PC-9 (cell line): ENCODE results near the gene SYT4. TPM values are rescaled to one million over a fixed set of nuclear protein-coding genes. Genes with fewer than 3 reads are reported as not detected.

Experiments
- BruUV-seq: library from RNA; stranded (reverse); fragments of 400-500 nt; replicated peaks from 2 replicates; lab custom pipeline; 2021; lab: Mats Ljungman, UMichigan
- CTCF ChIA-PET: fragments of 300-600 bp; sonication (Branson Sonifier 250); formaldehyde crosslinking; loops from one replicate; lab custom pipeline; 2022; ENCODE audit warnings: antibody characterized with exemption; lab: Charles Lee
- POLR2A ChIA-PET: fragments of 300-600 bp; sonication (Branson Sonifier 250); formaldehyde crosslinking; loops from one replicate; lab custom pipeline; 2022; ENCODE audit warnings: antibody characterized with exemption; ENCODE audit not compliant: unreplicated experiment; lab: Charles Lee
- DNase-seq, 2 experiments: peaks; one replicate each; pipeline versions ENCODE4 v3.0.0 to v3.0.0-alpha.2; 2015 to 2022; ENCODE audit warnings: mixed read lengths in 1 of 2
- H2AFZ ChIP-seq: fragments of 200-600 bp; sonication (generic); 2 replicates; pipeline ENCODE4 v1.8.1; 2017; ENCODE audit warnings: antibody characterized with exemption
- H3F3A ChIP-seq: fragments of 200-600 bp; sonication (generic); 2 replicates; pipeline ENCODE4 v1.8.1; 2017; ENCODE audit warnings: antibody characterized with exemption, mild to moderate bottlenecking, low read depth; ENCODE audit not compliant: insufficient read depth
- H3K27ac ChIP-seq: fragments of 200-600 bp; sonication (generic); 2 replicates; pipeline ENCODE4 v1.6.1; 2016; ENCODE audit warnings: mixed run types
- H3K27me3 ChIP-seq: fragments of 200-600 bp; sonication (generic); 2 replicates; pipeline ENCODE4 v1.6.1; 2016; ENCODE audit warnings: low read depth, mixed run types; ENCODE audit not compliant: insufficient read depth
- H3K36me3 ChIP-seq: fragments of 200-600 bp; sonication (generic); 2 replicates; pipeline ENCODE4 v1.6.1; 2016; ENCODE audit warnings: low read depth, mixed run types
- H3K4me1 ChIP-seq: fragments of 200-600 bp; sonication (generic); replicated peaks from 2 replicates; pipeline ENCODE4 v1.6.1; 2016; ENCODE audit warnings: mixed run types; ENCODE audit not compliant: insufficient read depth
- H3K4me2 ChIP-seq: fragments of 200-600 bp; sonication (generic); 2 replicates; pipeline ENCODE4 v1.6.1; 2017; ENCODE audit warnings: mixed run types
- H3K4me3 ChIP-seq: fragments of 200-600 bp; sonication (generic); 2 replicates; pipeline ENCODE4 v1.6.1; 2016; ENCODE audit warnings: mixed run types
- H3K79me2 ChIP-seq: fragments of 200-600 bp; sonication (generic); 2 replicates; pipeline ENCODE4 v1.6.1; 2017; ENCODE audit warnings: low read depth, mixed run types
- H3K9me2 ChIP-seq: fragments of 200-600 bp; sonication (generic); 2 replicates; pipeline ENCODE4 v1.8.1; 2017; ENCODE audit warnings: mild to moderate bottlenecking; ENCODE audit not compliant: insufficient read depth
- H3K9me3 ChIP-seq: fragments of 200-600 bp; sonication (generic); 2 replicates; pipeline ENCODE4 v1.8.1; 2016; ENCODE audit warnings: low read depth; ENCODE audit not compliant: insufficient read depth
- H4K20me1 ChIP-seq: fragments of 200-600 bp; sonication (generic); 2 replicates; pipeline ENCODE4 v1.8.1; 2017; ENCODE audit not compliant: insufficient read depth
- EZH2 ChIP-seq: fragments of 200-600 bp; sonication (generic); IDR thresholded peaks from 2 replicates; pipeline ENCODE4 v1.8.0; 2017; ENCODE audit warnings: antibody characterized with exemption, low read depth
- intact Hi-C: fragments of 100-400 bp; cut with micrococcal nuclease; formaldehyde crosslinking; loops from one replicate; pipeline ENCODE4 v1.10.0; 2022; ENCODE audit not compliant: unreplicated experiment
- total RNA-seq: library from RNA; stranded (reverse); gene quantifications from 2 replicates; pipeline ENCODE4 v1.2.3, GENCODE V29; 2021
- TF ChIP-seq, protein P1 (sequence below): fragments of 200-600 bp; sonication (generic); conservative IDR thresholded peaks from 2 replicates; pipeline ENCODE4 v1.6.1; 2017; ENCODE audit warnings: mixed run types, antibody characterized with exemption, mild to moderate bottlenecking, moderate library complexity

Gene SYT4
- total RNA-seq, 1 experiment from 2014 or later: not detected

DNA sequence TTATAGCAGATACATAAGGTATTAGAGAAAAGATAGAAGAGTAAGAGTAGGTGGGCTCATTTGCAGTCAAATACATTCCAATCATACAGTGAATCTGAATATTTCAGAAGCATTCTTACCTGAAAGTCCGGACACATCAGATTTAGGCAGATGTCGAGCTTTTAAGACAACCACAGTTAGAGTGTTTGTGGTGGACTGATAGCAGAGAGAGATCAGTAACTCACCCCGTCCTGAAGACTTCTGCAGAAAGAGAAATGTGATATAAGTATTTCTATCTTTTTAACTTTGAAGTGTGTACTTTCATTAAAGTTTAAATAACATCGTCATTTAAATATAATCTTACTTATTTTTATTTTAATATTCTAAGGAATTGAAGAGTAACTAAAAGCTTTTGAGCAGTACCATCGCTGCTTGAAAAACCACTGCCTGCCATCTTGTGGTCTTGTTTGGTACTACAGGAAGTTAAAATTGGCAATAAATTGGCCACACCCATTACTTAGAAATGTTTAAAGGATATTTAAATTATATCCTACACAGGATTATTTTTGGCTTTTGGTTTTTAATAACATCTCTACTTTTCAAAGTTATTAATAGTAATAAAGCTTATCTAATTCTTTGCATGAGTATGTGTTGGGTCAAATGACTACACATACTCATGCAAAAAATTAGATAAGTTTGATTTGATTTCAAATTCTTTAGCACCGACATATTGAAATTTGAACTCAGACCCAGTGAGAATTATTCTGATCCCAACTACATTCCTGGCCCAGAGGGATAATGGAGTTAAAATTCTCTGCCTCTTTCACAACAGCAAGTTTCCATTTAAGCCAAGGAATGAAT, 5.5 kb downstream of the SYT4 start:
- TF ChIP-seq, protein P1, sequence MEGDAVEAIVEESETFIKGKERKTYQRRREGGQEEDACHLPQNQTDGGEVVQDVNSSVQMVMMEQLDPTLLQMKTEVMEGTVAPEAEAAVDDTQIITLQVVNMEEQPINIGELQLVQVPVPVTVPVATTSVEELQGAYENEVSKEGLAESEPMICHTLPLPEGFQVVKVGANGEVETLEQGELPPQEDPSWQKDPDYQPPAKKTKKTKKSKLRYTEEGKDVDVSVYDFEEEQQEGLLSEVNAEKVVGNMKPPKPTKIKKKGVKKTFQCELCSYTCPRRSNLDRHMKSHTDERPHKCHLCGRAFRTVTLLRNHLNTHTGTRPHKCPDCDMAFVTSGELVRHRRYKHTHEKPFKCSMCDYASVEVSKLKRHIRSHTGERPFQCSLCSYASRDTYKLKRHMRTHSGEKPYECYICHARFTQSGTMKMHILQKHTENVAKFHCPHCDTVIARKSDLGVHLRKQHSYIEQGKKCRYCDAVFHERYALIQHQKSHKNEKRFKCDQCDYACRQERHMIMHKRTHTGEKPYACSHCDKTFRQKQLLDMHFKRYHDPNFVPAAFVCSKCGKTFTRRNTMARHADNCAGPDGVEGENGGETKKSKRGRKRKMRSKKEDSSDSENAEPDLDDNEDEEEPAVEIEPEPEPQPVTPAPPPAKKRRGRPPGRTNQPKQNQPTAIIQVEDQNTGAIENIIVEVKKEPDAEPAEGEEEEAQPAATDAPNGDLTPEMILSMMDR: peak; percentile 78
- TF ChIP-seq EZH2: no peak
- Histone ChIP-seq H3F3A (no peaks in the 10 kb centered on the region), H3K9me2 (no peaks in the 10 kb centered on the region), H3K4me3 (no peak overlapping the region), H3K36me3 (no peaks in the 10 kb centered on the region), H3K4me1 (no peaks in the 10 kb centered on the region), H3K9me3 (no peaks in the 10 kb centered on the region), H3K79me2 (no peaks in the 10 kb centered on the region), H3K27ac (no peak overlapping the region), H3K4me2 (no peak overlapping the region), H3K27me3 (no peaks in the 10 kb centered on the region), H4K20me1 (no peaks in the 10 kb centered on the region), H2AFZ (no peak overlapping the region)
- DNase-seq: peak in 1 of 2 experiments; percentile 6
- ChIA-PET POLR2A (no interaction called here), CTCF (interaction anchor here (0.5 to 0.6 kb wide), 3 partner anchors 12 to 1237 kb away, joined by 3 read pairs; no protein-coding TSS in a partner anchor)
- BruUV-seq: no TSS peak
- intact Hi-C loops: loop anchor here (2.0 to 5.0 kb wide), 3 partner anchors 975 to 1220 kb away; no protein-coding TSS in a partner anchor

DNA sequence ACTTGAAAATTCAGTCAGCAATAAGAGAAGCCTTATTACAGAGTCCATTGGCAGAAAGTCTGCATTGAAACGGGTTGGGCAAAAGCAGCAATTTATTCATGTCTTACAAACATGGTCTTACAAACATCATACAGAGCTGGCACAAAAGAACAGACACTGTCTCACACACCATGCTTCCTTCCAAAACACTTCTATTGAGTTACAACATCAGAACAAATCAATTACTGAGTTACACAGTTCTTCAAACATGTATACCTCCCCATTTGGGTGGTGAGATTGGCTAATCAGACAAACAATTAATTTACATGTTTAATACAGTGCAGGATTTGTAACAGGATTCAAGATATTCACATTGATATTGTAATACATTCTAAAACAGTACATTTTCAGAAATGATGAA, 9.5 kb downstream of the SYT4 start:
- no peaks in the 10 kb centered on the region for H3F3A ChIP-seq
- no peak for DNase-seq
- H2AFZ ChIP-seq: no peak overlapping the region
- no peaks in the 10 kb centered on the region for H3K4me1 ChIP-seq
- no peaks in the 10 kb centered on the region for H3K9me3 ChIP-seq
- H4K20me1 ChIP-seq: no peaks in the 10 kb centered on the region
- H3K4me2 ChIP-seq: no peak overlapping the region
- intact Hi-C loops: no loop called here
- no peaks in the 10 kb centered on the region for H3K79me2 ChIP-seq
- H3K9me2 ChIP-seq: no peaks in the 10 kb centered on the region
- no peak overlapping the region for H3K27ac ChIP-seq
- ChIA-PET CTCF (no interaction called here), POLR2A (no interaction called here)
- TF ChIP-seq EZH2: no peak
- TF ChIP-seq, protein P1: no peak
- no peaks in the 10 kb centered on the region for H3K27me3 ChIP-seq
- no peak overlapping the region for H3K4me3 ChIP-seq
- no TSS peak for BruUV-seq
- H3K36me3 ChIP-seq: no peaks in the 10 kb centered on the region

DNA sequence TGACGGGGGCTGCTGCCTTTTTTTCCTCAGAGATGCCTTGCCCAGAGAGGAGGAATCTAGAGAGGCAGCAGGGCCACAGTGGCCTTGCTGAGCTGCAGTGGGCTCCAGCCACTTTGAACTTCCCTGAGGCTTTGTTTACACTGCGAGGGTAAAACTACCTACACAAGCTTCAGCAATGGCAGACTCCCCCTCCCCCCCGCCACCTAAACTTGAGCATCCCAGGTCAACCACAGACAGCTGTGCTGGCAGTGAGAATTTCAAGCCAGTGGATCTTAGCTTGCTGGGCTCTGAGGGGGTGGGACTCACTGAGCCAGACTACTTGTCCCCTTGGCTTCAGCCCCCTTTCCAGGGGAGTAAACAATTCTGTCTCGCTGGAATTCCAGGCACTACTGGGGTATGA, 11.8 kb downstream of the SYT4 start:
- no peaks in the 10 kb centered on the region for H3K9me2 ChIP-seq
- TF ChIP-seq EZH2: no peak
- TF ChIP-seq, protein P1: no peak

More for the DNA sequence above, 11.8 kb downstream of the SYT4 start:
- CTCF ChIA-PET: no interaction called here
- no peaks in the 10 kb centered on the region for H3F3A ChIP-seq
- no peaks in the 10 kb centered on the region for H3K27me3 ChIP-seq
- H3K9me3 ChIP-seq: no peaks in the 10 kb centered on the region
- H3K4me2 ChIP-seq: no peak overlapping the region
- H3K4me3 ChIP-seq: no peak overlapping the region
- no peaks in the 10 kb centered on the region for H3K79me2 ChIP-seq
- H3K36me3 ChIP-seq: no peaks in the 10 kb centered on the region
- H4K20me1 ChIP-seq: no peaks in the 10 kb centered on the region
- H3K4me1 ChIP-seq: no peaks in the 10 kb centered on the region
- POLR2A ChIA-PET: no interaction called here
- no peak overlapping the region for H3K27ac ChIP-seq
- intact Hi-C loops: no loop called here
- no peak for DNase-seq
- no peak overlapping the region for H2AFZ ChIP-seq
- BruUV-seq: no TSS peak
